Activated CD4-positive, alpha-beta memory T cell treated with anti-CD3 and anti-CD28 coated beads, Interleukin-2, amount 10 ng/mL, durations not matched to agents 7 days and 5 days (primary cell): ENCODE data around the gene PALLD. TPM values are rescaled to one million over a fixed set of nuclear protein-coding genes. Genes with fewer than 3 reads are reported as not detected.
"Not testable (repeated sequence)": the region's sequence is repeated elsewhere in the genome, so short reads cannot be mapped to it uniquely, and the experiment has no call there.

Source experiments
- CTCF ChIA-PET: fragments of 350-600 bp; sonication (Branson Sonifier 250); formaldehyde crosslinking; loops from one replicate; lab custom pipeline; 2021; ENCODE audit warnings: antibody characterized with exemption, inconsistent platforms; lab: Charles Lee
- POLR2A ChIA-PET: fragments of 350-600 bp; sonication (Branson Sonifier 250); formaldehyde crosslinking; loops from one replicate; lab custom pipeline; 2021; ENCODE audit warnings: antibody characterized with exemption; lab: Charles Lee
- DNase-seq: peaks from one replicate; pipeline ENCODE4 v3.0.0-alpha.2; 2020
- H3K27ac Mint-ChIP-seq: one replicate; pipeline ENCODE4 v1.8.0; 2021; ENCODE audit warnings: mild to moderate bottlenecking, mixed read lengths
- H3K27me3 Mint-ChIP-seq: one replicate; pipeline ENCODE4 v1.8.0; 2021; ENCODE audit warnings: mixed read lengths
- H3K36me3 Mint-ChIP-seq: one replicate; pipeline ENCODE4 v1.8.0; 2021; ENCODE audit warnings: low read depth, mixed read lengths
- H3K4me1 Mint-ChIP-seq: one replicate; pipeline ENCODE4 v1.8.0; 2021; ENCODE audit warnings: mixed read lengths
- H3K4me3 Mint-ChIP-seq: one replicate; pipeline ENCODE4 v1.8.0; 2021; ENCODE audit warnings: mild to moderate bottlenecking, mixed read lengths
- H3K9me3 Mint-ChIP-seq: one replicate; pipeline ENCODE4 v1.8.0; 2021; ENCODE audit warnings: mixed read lengths
- total RNA-seq, 2 experiments: library from RNA; stranded (reverse); gene quantifications; one replicate each; pipeline ENCODE4 v1.2.3, GENCODE V29; 2021

Gene PALLD
- total RNA-seq, 2 experiments from 2014 or later, result 5.4 to 5.8 TPM

GRCh38 chr4:168803732-168804131 lies 306.9 kb downstream of the PALLD start:
- Mint-ChIP-seq H3K36me3 (no peaks in the 10 kb centered on the region), H3K27me3 (peaks cover 19% of the 10 kb centered on the region)
- POLR2A ChIA-PET, result no interaction called here

GRCh38 chr4:168804146-168804545 lies 307.3 kb downstream of the PALLD start:
- Mint-ChIP-seq H3K36me3 (no peaks in the 10 kb centered on the region), H3K4me1 (no peaks in the 10 kb centered on the region), H3K4me3 (no peak overlapping the region), H3K27me3 (peaks cover 19% of the 10 kb centered on the region), H3K9me3 (peaks cover 5% of the 10 kb centered on the region), H3K27ac (no peak overlapping the region)
- CTCF ChIA-PET, result no interaction called here
- POLR2A ChIA-PET, result no interaction called here
- DNase-seq, result no peak

More at GRCh38 chr4:168803732-168804131, 306.9 kb downstream of the PALLD start:
- CTCF ChIA-PET, result interaction anchor here (0.7 kb wide), 1 partner anchor 277 kb away, joined by 3 read pairs; no protein-coding TSS in a partner anchor
- no peak overlapping the region for H3K4me3 Mint-ChIP-seq
- no peaks in the 10 kb centered on the region for H3K4me1 Mint-ChIP-seq
- peaks cover 5% of the 10 kb centered on the region for H3K9me3 Mint-ChIP-seq
- H3K27ac Mint-ChIP-seq, result no peak overlapping the region
- no peak for DNase-seq

GRCh38 chr4:168805341-168805740 lies 308.5 kb downstream of the PALLD start:
- H3K27ac Mint-ChIP-seq, result no peak overlapping the region
- H3K36me3 Mint-ChIP-seq, result no peaks in the 10 kb centered on the region
- H3K27me3 Mint-ChIP-seq, result peaks cover 21% of the 10 kb centered on the region
- no peaks in the 10 kb centered on the region for H3K4me1 Mint-ChIP-seq
- no peak overlapping the region for H3K4me3 Mint-ChIP-seq
- DNase-seq, result no peak
- peaks cover 5% of the 10 kb centered on the region for H3K9me3 Mint-ChIP-seq
- POLR2A ChIA-PET, result no interaction called here
- CTCF ChIA-PET, result no interaction called here

GRCh38 chr4:168806247-168806646 lies 309.4 kb downstream of the PALLD start:
- H3K4me1 Mint-ChIP-seq, H3K4me3 Mint-ChIP-seq, CTCF ChIA-PET, H3K36me3 Mint-ChIP-seq, POLR2A ChIA-PET, H3K9me3 Mint-ChIP-seq, H3K27ac Mint-ChIP-seq, DNase-seq: not testable (repeated sequence)
- peaks cover 22% of the 10 kb centered on the region for H3K27me3 Mint-ChIP-seq

GRCh38 chr4:168811207-168811606 lies 314.4 kb downstream of the PALLD start:
- Mint-ChIP-seq H3K4me3 (no peak overlapping the region), H3K27ac (no peak overlapping the region), H3K9me3 (no peaks in the 10 kb centered on the region), H3K27me3 (peaks cover 29% of the 10 kb centered on the region), H3K36me3 (no peaks in the 10 kb centered on the region), H3K4me1 (no peaks in the 10 kb centered on the region)
- no peak for DNase-seq
- CTCF ChIA-PET, result no interaction called here
- POLR2A ChIA-PET, result no interaction called here

- Mint-ChIP-seq H3K4me1 (peaks cover 6% of the 10 kb centered on the region), H3K9me3 (no peaks in the 10 kb centered on the region), H3K27me3 (peaks cover 34% of the 10 kb centered on the region), H3K36me3 (no peaks in the 10 kb centered on the region), H3K4me3 (no peak overlapping the region), H3K27ac (no peak overlapping the region)
- ChIA-PET CTCF (no interaction called here), POLR2A (interaction anchor here (0.7 kb wide), 1 partner anchor 211 kb away, joined by 3 read pairs; no protein-coding TSS in a partner anchor)
- no peak for DNase-seq
Measured at GRCh38 chr4:168811786-168812651, 315.2 kb downstream of the PALLD start.

GRCh38 chr4:168812806-168813205 lies 316.0 kb downstream of the PALLD start:
- Mint-ChIP-seq H3K27me3 (peaks cover 42% of the 10 kb centered on the region), H3K9me3 (no peaks in the 10 kb centered on the region), H3K4me1 (peaks cover 6% of the 10 kb centered on the region), H3K36me3 (no peaks in the 10 kb centered on the region), H3K27ac (no peak overlapping the region), H3K4me3 (no peak overlapping the region)
- no peak for DNase-seq
- ChIA-PET CTCF (no interaction called here), POLR2A (no interaction called here)

- POLR2A ChIA-PET, result no interaction called here
- H3K27me3 Mint-ChIP-seq, result peaks cover 43% of the 10 kb centered on the region
- CTCF ChIA-PET, result no interaction called here
- H3K4me1 Mint-ChIP-seq, result peaks cover 6% of the 10 kb centered on the region
- no peaks in the 10 kb centered on the region for H3K9me3 Mint-ChIP-seq
- H3K36me3 Mint-ChIP-seq, result no peaks in the 10 kb centered on the region
- no peak overlapping the region for H3K27ac Mint-ChIP-seq
- no peak overlapping the region for H3K4me3 Mint-ChIP-seq
- no peak for DNase-seq
Measured at GRCh38 chr4:168813890-168814289, 317.0 kb downstream of the PALLD start.

- CTCF ChIA-PET, result no interaction called here
- no peaks in the 10 kb centered on the region for H3K36me3 Mint-ChIP-seq
- DNase-seq, result no peak
- no peak overlapping the region for H3K27ac Mint-ChIP-seq
- POLR2A ChIA-PET, result interaction anchor here (2.1 kb wide), 1 partner anchor 16 kb away, joined by 14 read pairs; no protein-coding TSS in a partner anchor
- H3K27me3 Mint-ChIP-seq, result peaks cover 41% of the 10 kb centered on the region
- no peaks in the 10 kb centered on the region for H3K9me3 Mint-ChIP-seq
- no peak overlapping the region for H3K4me3 Mint-ChIP-seq
- peaks cover 6% of the 10 kb centered on the region for H3K4me1 Mint-ChIP-seq
Measured at GRCh38 chr4:168815379-168816345, 318.8 kb downstream of the PALLD start.

- peaks cover 6% of the 10 kb centered on the region for H3K4me1 Mint-ChIP-seq
- H3K36me3 Mint-ChIP-seq, result no peaks in the 10 kb centered on the region
- no peak for DNase-seq
- ChIA-PET POLR2A (interaction anchor here (2.1 kb wide), 1 partner anchor 14 kb away, joined by 14 read pairs; no protein-coding TSS in a partner anchor), CTCF (no interaction called here)
- H3K27me3 Mint-ChIP-seq, result peaks cover 34% of the 10 kb centered on the region
- no peak overlapping the region for H3K4me3 Mint-ChIP-seq
- H3K9me3 Mint-ChIP-seq, result no peaks in the 10 kb centered on the region
- H3K27ac Mint-ChIP-seq, result no peak overlapping the region
Measured at GRCh38 chr4:168817370-168817769, 320.5 kb downstream of the PALLD start.

GRCh38 chr4:168822481-168822880 lies 325.6 kb downstream of the PALLD start:
- Mint-ChIP-seq H3K27me3 (peaks cover 17% of the 10 kb centered on the region), H3K4me1 (no peaks in the 10 kb centered on the region), H3K4me3 (no peak overlapping the region), H3K9me3 (no peaks in the 10 kb centered on the region), H3K36me3 (no peaks in the 10 kb centered on the region), H3K27ac (no peak overlapping the region)
- ChIA-PET POLR2A (no interaction called here), CTCF (interaction anchor here (0.6 kb wide), 1 partner anchor 641 kb away, joined by 3 read pairs; no protein-coding TSS in a partner anchor)
- DNase-seq, result no peak

GRCh38 chr4:168825975-168826374 lies 329.1 kb downstream of the PALLD start:
- Mint-ChIP-seq H3K27me3 (peaks cover 21% of the 10 kb centered on the region), H3K36me3 (no peaks in the 10 kb centered on the region), H3K27ac (no peak overlapping the region), H3K4me1 (no peaks in the 10 kb centered on the region), H3K4me3 (no peak overlapping the region), H3K9me3 (no peaks in the 10 kb centered on the region)
- ChIA-PET CTCF (no interaction called here), POLR2A (no interaction called here)
- no peak for DNase-seq

GRCh38 chr4:168826620-168827019 lies 329.8 kb downstream of the PALLD start:
- peaks cover 2% of the 10 kb centered on the region for H3K36me3 Mint-ChIP-seq
- peaks cover 4% of the 10 kb centered on the region for H3K4me1 Mint-ChIP-seq
- CTCF ChIA-PET, result no interaction called here
- no peak overlapping the region for H3K27ac Mint-ChIP-seq
- H3K27me3 Mint-ChIP-seq, result peaks cover 27% of the 10 kb centered on the region
- POLR2A ChIA-PET, result no interaction called here
- no peak overlapping the region for H3K4me3 Mint-ChIP-seq
- no peak for DNase-seq
- H3K9me3 Mint-ChIP-seq, result no peaks in the 10 kb centered on the region
